K562 (cell line): ENCODE data around the gene COL5A1. TPM values are rescaled to one million over a fixed set of nuclear protein-coding genes. Genes with fewer than 3 reads are reported as not detected.

Source experiments
- ATAC-seq: fragments of 200-7000 bp; cut with Tn5 transposase; 3 replicates; pipeline ENCODE4 v1.9.1; 2020; ENCODE audit warnings: moderate library complexity
- BruUV-seq: library from RNA; stranded (reverse); fragments of 400-500 nt; replicated peaks from 2 replicates; lab custom pipeline; 2021; lab: Mats Ljungman, UMichigan
- CTCF ChIA-PET: fragments of 300-600 bp; formaldehyde crosslinking; extraction: SDS; loops from one replicate; lab custom pipeline; 2021; ENCODE audit warnings: low intra/inter-chr PET ratio; lab: Yijun Ruan, JAX
- POLR2A ChIA-PET: fragments of 300-600, 350-650 bp; sonication (Branson Sonifier 250); formaldehyde crosslinking; extraction: SDS; loops from one replicate; lab custom pipeline; 2021; ENCODE audit warnings: antibody characterized with exemption, inconsistent platforms; lab: Yijun Ruan, JAX
- DNase-seq, 4 experiments: peaks; one replicate each; pipeline versions ENCODE4 v3.0.0 to v3.0.0-alpha.2; 2011 to 2018; ENCODE audit warnings: low spot score in 3 of 4, mixed read lengths in 3 of 4; ENCODE audit errors: extremely low read depth in 1 of 4
- FAIRE-seq: peaks from 2 replicates; lab custom pipeline; 2011; peaks lifted over from hg19 to GRCh38; lab: Jason Lieb, UNC
- H2AFZ ChIP-seq: 2 replicates; pipeline ENCODE4 v1.6.0; 2011; ENCODE audit warnings: low read depth, low read length, control low read depth, inconsistent platforms
- H3K27ac ChIP-seq: fragments of 200-600 bp; 3 replicates; pipeline ENCODE4 v1.8.0; 2011; ENCODE audit warnings: low read depth, mild to moderate bottlenecking, control low read depth, inconsistent platforms, low read length, moderate library complexity, mixed read lengths; ENCODE audit errors: extremely low read depth
- H3K27me3 ChIP-seq, 2 experiments: fragments of 300-600 bp in 1 of 2; 2 replicates in 1 of 2; 3 replicates in 1 of 2; pipeline versions ENCODE4 v1.6.0 to v1.8.0; 2011; ENCODE audit warnings: inconsistent platforms in 2 of 2, low read length in 2 of 2, mild to moderate bottlenecking in 1 of 2, mixed read lengths in 1 of 2, moderate library complexity in 1 of 2; ENCODE audit not compliant: control insufficient read depth in 2 of 2, insufficient read depth in 2 of 2
- H3K36me3 ChIP-seq: fragments of 300-600 bp; 3 replicates; pipeline ENCODE4 v1.8.0; 2011; ENCODE audit warnings: mild to moderate bottlenecking, low read length, inconsistent platforms; ENCODE audit not compliant: control insufficient read depth, insufficient read depth
- H3K4me1 ChIP-seq, 2 experiments: fragments of 200-600 bp in 1 of 2; replicated peaks in 1 of 2; 2 replicates in 1 of 2; 3 replicates in 1 of 2; pipeline versions ENCODE4 v1.5.1 to v1.8.0; 2011; ENCODE audit warnings: inconsistent platforms in 2 of 2, low read length in 2 of 2, mild to moderate bottlenecking in 1 of 2, mixed read lengths in 1 of 2, moderate library complexity in 1 of 2; ENCODE audit not compliant: control insufficient read depth in 2 of 2, insufficient read depth in 2 of 2
- H3K4me2 ChIP-seq: 2 replicates; pipeline ENCODE4 v1.6.1; 2011; ENCODE audit warnings: low read length, control low read depth, inconsistent platforms, mixed read lengths; ENCODE audit not compliant: insufficient read depth
- H3K4me3 ChIP-seq: fragments of 200-600 bp; sonication (generic), shearing (Covaris generic); 2 replicates; pipeline ENCODE4 v1.5.1; 2016; ENCODE audit warnings: control low read depth, inconsistent platforms
- H3K79me2 ChIP-seq: fragments of 200-600 bp; 3 replicates; pipeline ENCODE4 v1.8.0; 2011; ENCODE audit warnings: low read length, inconsistent platforms; ENCODE audit not compliant: control insufficient read depth, insufficient read depth
- H3K9ac ChIP-seq, 2 experiments: 2 replicates each; pipeline versions ENCODE4 v1.6.0 to v1.6.1; 2011; ENCODE audit warnings: low read depth in 2 of 2, low read length in 2 of 2, control low read depth in 1 of 2, inconsistent platforms in 1 of 2, mild to moderate bottlenecking in 1 of 2, mixed read lengths in 1 of 2; ENCODE audit not compliant: insufficient read depth in 1 of 2
- H3K9me1 ChIP-seq: one replicate; pipeline ENCODE4 v1.6.0; 2011; ENCODE audit warnings: inconsistent platforms, mild to moderate bottlenecking, low read length, moderate library complexity; ENCODE audit not compliant: control insufficient read depth, insufficient read depth
- H3K9me3 ChIP-seq: replicated peaks from 2 replicates; pipeline ENCODE4 v1.5.1; 2011; ENCODE audit warnings: low read depth, low read length, inconsistent platforms; ENCODE audit not compliant: control insufficient read depth, insufficient read depth
- H4K20me1 ChIP-seq: replicated peaks from 2 replicates; pipeline ENCODE4 v1.6.1; 2011; ENCODE audit warnings: low read length, inconsistent platforms, mixed read lengths; ENCODE audit not compliant: control insufficient read depth, insufficient read depth
- EZH2 ChIP-seq: IDR thresholded peaks from 2 replicates; pipeline ENCODE4 v1.6.1; 2012; ENCODE audit warnings: low read depth, mild to moderate bottlenecking, inconsistent platforms, low read length, borderline replicate concordance
- HIVEP1 ChIP-seq: fragments of 250-450 bp; sonication (Bioruptor Pico); IDR thresholded peaks from 2 replicates; pipeline ENCODE4 v1.4.0; 2020; ENCODE audit warnings: mild to moderate bottlenecking
- MAFF ChIP-seq: IDR thresholded peaks from 2 replicates; pipeline ENCODE4 v1.6.1; 2012; ENCODE audit warnings: low read length, improper control_type of control experiment
- NR3C1 ChIP-seq: sonication (generic); formaldehyde crosslinking; IDR thresholded peaks from 2 replicates; pipeline ENCODE4 v1.8.1; 2022; ENCODE audit warnings: missing genetic modification reagents
- POLR2G ChIP-seq: fragments of 200-400 bp; formaldehyde crosslinking; IDR thresholded peaks from 2 replicates; pipeline ENCODE4 v1.6.1; 2017; ENCODE audit warnings: low read depth, mild to moderate bottlenecking, antibody characterized with exemption, low read length, moderate library complexity
- RFX7 ChIP-seq: fragments of 250-450 bp; sonication (Bioruptor Pico); IDR thresholded peaks from 2 replicates; pipeline ENCODE4 v1.5.1; 2021; ENCODE audit warnings: mild to moderate bottlenecking
- ZC3H11A ChIP-seq: IDR thresholded peaks from 2 replicates; pipeline ENCODE4 v1.6.1; 2012; ENCODE audit warnings: low read depth, low read length, improper control_type of control experiment
- WGBS: fragments of 100-300 bp; shearing (Covaris generic); methylation state at CpG from one replicate; pipeline ENCODE4 v1.1.6; 2016; ENCODE audit warnings: low coverage, mixed read lengths; ENCODE audit not compliant: insufficient coverage; ENCODE audit errors: missing lambda C conversion rate; 5-methylcytosine and 5-hydroxymethylcytosine counted together
- in situ Hi-C: fragments of 300-500 bp; cut with MboI; formaldehyde crosslinking; loops from 4 replicates; pipeline ENCODE4 v1.15.0; 2018; ENCODE audit warnings: inconsistent platforms, mixed read lengths
- intact Hi-C: fragments of 100-400 bp; cut with micrococcal nuclease; formaldehyde crosslinking; loops from 2 replicates; pipeline ENCODE4 v1.14.2; 2022
- polyA plus RNA-seq, 8 experiments: library from polyadenylated mRNA; depleted of rRNA in 4 of 8; stranded (reverse) in 5 of 8; unstranded in 3 of 8; fragments of >200 nt; fragmentation: Nextera tagmentation in 2 of 8; fragmentation: Illumina TruSeq in 1 of 8; extraction: Ambion mirVana in 2 of 8; extraction: Trizol in 1 of 8; gene quantifications; 2 replicates each; pipeline versions ENCODE4 v1.2.1 to v1.2.3, GENCODE V29; 2011 to 2014; ENCODE audit warnings: inconsistent platforms in 1 of 8, missing spikeins in 1 of 8
- total RNA-seq, 7 experiments: library from RNA; depleted of rRNA in 6 of 7; stranded (reverse); fragments of >200 nt in 6 of 7; fragmentation: Illumina TruSeq in 2 of 7; extraction: Trizol in 2 of 7; gene quantifications; 2 replicates each; pipeline versions ENCODE4 v1.2.1 to v1.2.3, GENCODE V29; 2011 to 2021; ENCODE audit warnings: low replicate concordance in 1 of 7
- TF ChIP-seq, protein P1 (sequence below): IDR thresholded peaks from 3 replicates; pipeline ENCODE4 v1.6.1; 2011; ENCODE audit warnings: borderline replicate concordance, mild to moderate bottlenecking; ENCODE audit not compliant: insufficient read length, insufficient read depth
- TF ChIP-seq, protein P2 (sequence below): fragments of 200-600 bp; sonication (generic); IDR thresholded peaks from one replicate; pipeline ENCODE4 v1.6.1; 2012; ENCODE audit warnings: mild to moderate bottlenecking, low read depth, low read length, inconsistent platforms

COL5A1 gene
- total and polyA plus RNA-seq, 9 of the 15 experiments (the other 6 are each of a cell fraction or from before 2014, with no cell fraction given), result under 0.01 to 0.13 (median 0.04) TPM; not detected in 6

DNA sequence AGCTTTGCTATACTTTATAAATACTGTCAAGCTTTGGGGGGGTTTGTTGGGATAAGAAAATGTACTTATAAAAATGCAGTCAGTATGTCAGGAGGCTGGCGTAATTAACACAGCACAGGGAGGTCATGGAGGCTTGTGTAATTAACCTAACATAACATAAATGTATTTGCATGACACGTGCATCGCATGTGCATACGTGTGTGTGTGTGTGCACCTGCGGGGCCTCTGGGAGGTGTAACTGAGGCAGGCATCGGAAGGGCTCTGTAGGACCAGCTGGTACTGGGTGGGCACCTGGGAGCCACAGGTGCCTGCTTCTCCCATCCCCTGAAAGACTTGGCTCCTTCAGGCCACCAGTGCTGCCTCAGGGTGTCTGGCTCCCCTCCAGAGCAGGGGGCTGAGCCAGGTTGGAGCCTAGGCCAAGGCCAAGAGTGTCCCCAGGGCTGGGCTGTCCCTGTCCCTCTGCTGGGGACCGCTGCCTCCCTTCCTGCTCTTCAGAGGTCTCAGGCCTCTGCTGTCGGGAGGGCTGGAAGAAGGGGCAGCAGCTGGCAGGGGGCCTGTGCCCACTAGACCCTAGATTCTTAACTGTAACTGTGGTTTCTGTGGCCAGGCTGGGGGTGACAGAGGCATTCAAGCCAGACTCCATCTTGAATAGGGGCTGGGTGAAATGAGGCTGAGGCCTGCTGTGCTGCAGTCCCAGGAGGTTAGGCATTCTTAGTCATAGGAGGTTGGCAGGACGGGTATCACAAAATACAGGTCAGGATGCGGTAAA lies 248.0 kb downstream of the COL5A1 start:
- FAIRE-seq, result no peak

More for the DNA sequence above, 248.0 kb downstream of the COL5A1 start:
- Histone ChIP-seq H3K9ac (no peak overlapping the region; a peak in 1 of 4 replicates), H3K4me2 (no peak overlapping the region), H3K9me1 (no peaks in the 10 kb centered on the region), H3K27me3 (peaks cover 18 to 43% of the 10 kb centered on the region in 2 experiments), H3K4me3 (no peak overlapping the region), H3K79me2 (no peaks in the 10 kb centered on the region), H4K20me1 (0 out of 2 replicates have a peak, but pooled peaks cover 3% of the 10 kb centered on the region), H3K9me3 (no peaks in the 10 kb centered on the region), H2AFZ (no peak overlapping the region), H3K4me1 (no peaks in the 10 kb centered on the region), H3K36me3 (no peaks in the 10 kb centered on the region), H3K27ac (no peak overlapping the region)
- no peak for DNase-seq
- ChIA-PET POLR2A (interaction anchor here (0.9 kb wide), 1 partner anchor 9 kb away, joined by 3 read pairs; the partner anchor contains the start of gene FCN2), CTCF (no interaction called here)
- in situ Hi-C loops (no loop called here), intact Hi-C loops (no loop called here)
- TF ChIP-seq EZH2, result no peak
- no peak for TF ChIP-seq RFX7 (CRISPR knock-in tag)
- TF ChIP-seq ZC3H11A, result no peak
- TF ChIP-seq, protein P1, sequence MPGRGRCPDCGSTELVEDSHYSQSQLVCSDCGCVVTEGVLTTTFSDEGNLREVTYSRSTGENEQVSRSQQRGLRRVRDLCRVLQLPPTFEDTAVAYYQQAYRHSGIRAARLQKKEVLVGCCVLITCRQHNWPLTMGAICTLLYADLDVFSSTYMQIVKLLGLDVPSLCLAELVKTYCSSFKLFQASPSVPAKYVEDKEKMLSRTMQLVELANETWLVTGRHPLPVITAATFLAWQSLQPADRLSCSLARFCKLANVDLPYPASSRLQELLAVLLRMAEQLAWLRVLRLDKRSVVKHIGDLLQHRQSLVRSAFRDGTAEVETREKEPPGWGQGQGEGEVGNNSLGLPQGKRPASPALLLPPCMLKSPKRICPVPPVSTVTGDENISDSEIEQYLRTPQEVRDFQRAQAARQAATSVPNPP, result no peak
- no peak for TF ChIP-seq MAFF
- no peak for TF ChIP-seq NR3C1 (CRISPR knock-in tag)
- no peak for TF ChIP-seq HIVEP1 (CRISPR knock-in tag)
- no peak for TF ChIP-seq POLR2G
- TF ChIP-seq, protein P2, sequence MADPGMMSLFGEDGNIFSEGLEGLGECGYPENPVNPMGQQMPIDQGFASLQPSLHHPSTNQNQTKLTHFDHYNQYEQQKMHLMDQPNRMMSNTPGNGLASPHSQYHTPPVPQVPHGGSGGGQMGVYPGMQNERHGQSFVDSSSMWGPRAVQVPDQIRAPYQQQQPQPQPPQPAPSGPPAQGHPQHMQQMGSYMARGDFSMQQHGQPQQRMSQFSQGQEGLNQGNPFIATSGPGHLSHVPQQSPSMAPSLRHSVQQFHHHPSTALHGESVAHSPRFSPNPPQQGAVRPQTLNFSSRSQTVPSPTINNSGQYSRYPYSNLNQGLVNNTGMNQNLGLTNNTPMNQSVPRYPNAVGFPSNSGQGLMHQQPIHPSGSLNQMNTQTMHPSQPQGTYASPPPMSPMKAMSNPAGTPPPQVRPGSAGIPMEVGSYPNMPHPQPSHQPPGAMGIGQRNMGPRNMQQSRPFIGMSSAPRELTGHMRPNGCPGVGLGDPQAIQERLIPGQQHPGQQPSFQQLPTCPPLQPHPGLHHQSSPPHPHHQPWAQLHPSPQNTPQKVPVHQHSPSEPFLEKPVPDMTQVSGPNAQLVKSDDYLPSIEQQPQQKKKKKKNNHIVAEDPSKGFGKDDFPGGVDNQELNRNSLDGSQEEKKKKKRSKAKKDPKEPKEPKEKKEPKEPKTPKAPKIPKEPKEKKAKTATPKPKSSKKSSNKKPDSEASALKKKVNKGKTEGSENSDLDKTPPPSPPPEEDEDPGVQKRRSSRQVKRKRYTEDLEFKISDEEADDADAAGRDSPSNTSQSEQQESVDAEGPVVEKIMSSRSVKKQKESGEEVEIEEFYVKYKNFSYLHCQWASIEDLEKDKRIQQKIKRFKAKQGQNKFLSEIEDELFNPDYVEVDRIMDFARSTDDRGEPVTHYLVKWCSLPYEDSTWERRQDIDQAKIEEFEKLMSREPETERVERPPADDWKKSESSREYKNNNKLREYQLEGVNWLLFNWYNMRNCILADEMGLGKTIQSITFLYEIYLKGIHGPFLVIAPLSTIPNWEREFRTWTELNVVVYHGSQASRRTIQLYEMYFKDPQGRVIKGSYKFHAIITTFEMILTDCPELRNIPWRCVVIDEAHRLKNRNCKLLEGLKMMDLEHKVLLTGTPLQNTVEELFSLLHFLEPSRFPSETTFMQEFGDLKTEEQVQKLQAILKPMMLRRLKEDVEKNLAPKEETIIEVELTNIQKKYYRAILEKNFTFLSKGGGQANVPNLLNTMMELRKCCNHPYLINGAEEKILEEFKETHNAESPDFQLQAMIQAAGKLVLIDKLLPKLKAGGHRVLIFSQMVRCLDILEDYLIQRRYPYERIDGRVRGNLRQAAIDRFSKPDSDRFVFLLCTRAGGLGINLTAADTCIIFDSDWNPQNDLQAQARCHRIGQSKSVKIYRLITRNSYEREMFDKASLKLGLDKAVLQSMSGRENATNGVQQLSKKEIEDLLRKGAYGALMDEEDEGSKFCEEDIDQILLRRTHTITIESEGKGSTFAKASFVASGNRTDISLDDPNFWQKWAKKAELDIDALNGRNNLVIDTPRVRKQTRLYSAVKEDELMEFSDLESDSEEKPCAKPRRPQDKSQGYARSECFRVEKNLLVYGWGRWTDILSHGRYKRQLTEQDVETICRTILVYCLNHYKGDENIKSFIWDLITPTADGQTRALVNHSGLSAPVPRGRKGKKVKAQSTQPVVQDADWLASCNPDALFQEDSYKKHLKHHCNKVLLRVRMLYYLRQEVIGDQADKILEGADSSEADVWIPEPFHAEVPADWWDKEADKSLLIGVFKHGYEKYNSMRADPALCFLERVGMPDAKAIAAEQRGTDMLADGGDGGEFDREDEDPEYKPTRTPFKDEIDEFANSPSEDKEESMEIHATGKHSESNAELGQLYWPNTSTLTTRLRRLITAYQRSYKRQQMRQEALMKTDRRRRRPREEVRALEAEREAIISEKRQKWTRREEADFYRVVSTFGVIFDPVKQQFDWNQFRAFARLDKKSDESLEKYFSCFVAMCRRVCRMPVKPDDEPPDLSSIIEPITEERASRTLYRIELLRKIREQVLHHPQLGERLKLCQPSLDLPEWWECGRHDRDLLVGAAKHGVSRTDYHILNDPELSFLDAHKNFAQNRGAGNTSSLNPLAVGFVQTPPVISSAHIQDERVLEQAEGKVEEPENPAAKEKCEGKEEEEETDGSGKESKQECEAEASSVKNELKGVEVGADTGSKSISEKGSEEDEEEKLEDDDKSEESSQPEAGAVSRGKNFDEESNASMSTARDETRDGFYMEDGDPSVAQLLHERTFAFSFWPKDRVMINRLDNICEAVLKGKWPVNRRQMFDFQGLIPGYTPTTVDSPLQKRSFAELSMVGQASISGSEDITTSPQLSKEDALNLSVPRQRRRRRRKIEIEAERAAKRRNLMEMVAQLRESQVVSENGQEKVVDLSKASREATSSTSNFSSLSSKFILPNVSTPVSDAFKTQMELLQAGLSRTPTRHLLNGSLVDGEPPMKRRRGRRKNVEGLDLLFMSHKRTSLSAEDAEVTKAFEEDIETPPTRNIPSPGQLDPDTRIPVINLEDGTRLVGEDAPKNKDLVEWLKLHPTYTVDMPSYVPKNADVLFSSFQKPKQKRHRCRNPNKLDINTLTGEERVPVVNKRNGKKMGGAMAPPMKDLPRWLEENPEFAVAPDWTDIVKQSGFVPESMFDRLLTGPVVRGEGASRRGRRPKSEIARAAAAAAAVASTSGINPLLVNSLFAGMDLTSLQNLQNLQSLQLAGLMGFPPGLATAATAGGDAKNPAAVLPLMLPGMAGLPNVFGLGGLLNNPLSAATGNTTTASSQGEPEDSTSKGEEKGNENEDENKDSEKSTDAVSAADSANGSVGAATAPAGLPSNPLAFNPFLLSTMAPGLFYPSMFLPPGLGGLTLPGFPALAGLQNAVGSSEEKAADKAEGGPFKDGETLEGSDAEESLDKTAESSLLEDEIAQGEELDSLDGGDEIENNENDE, result no peak
- BruUV-seq, result no TSS peak
- WGBS, result 1% methylated on average over 8 of the region's 10 CpGs
- no peak for ATAC-seq
